HepG2 (cell line): ENCODE data around the gene MIF. TPM values are rescaled to one million over a fixed set of nuclear protein-coding genes. Genes with fewer than 3 reads are reported as not detected.
A peak's percentile ranks its signal among the peaks of the same experiment; 100 is the strongest.

Experiments
- CREB3 ChIP-seq: sonication (generic); formaldehyde crosslinking; IDR thresholded peaks from 2 replicates; pipeline ENCODE4 v1.5.0; 2020; ENCODE audit warnings: missing genetic modification reagents
- ERF ChIP-seq: IDR thresholded peaks from 2 replicates; pipeline ENCODE4 v1.6.1; 2018; ENCODE audit warnings: missing biosample characterization, missing genetic modification reagents
- HCFC1 ChIP-seq: fragments of 150-350 bp; IDR thresholded peaks from 2 replicates; pipeline ENCODE4 v1.6.1; 2014; ENCODE audit warnings: low read depth, low read length
- MAX ChIP-seq: IDR thresholded peaks from 2 replicates; pipeline ENCODE4 v1.6.1; 2012; ENCODE audit warnings: inconsistent platforms
- MTERF4 ChIP-seq: sonication (generic); formaldehyde crosslinking; IDR thresholded peaks from 2 replicates; pipeline ENCODE4 v1.8.0; 2023; ENCODE audit warnings: mild to moderate bottlenecking, missing genetic modification reagents
- NAIF1 ChIP-seq: sonication (generic); formaldehyde crosslinking; IDR thresholded peaks from 2 replicates; pipeline ENCODE4 v1.5.0; 2020; ENCODE audit warnings: mild to moderate bottlenecking, missing genetic modification reagents, borderline replicate concordance
- TEAD3 ChIP-seq: optimal IDR thresholded peaks from 2 replicates; pipeline ENCODE3; 2016; ENCODE audit warnings: borderline replicate concordance
- ZNF350 ChIP-seq: sonication (generic); formaldehyde crosslinking; IDR thresholded peaks from 2 replicates; pipeline ENCODE4 v1.4.0; 2020; ENCODE audit warnings: mild to moderate bottlenecking, low read depth, missing genetic modification reagents, borderline replicate concordance
- ZNF510 ChIP-seq: sonication (generic); formaldehyde crosslinking; IDR thresholded peaks from 2 replicates; pipeline ENCODE4 v1.4.0; 2020; ENCODE audit warnings: low read depth, mild to moderate bottlenecking, missing genetic modification reagents
- ZNF562 ChIP-seq: sonication (generic); formaldehyde crosslinking; IDR thresholded peaks from 2 replicates; pipeline ENCODE4 v1.8.0; 2022; ENCODE audit warnings: missing genetic modification reagents, borderline replicate concordance
- ZNF660 ChIP-seq: sonication (generic); formaldehyde crosslinking; IDR thresholded peaks from 2 replicates; pipeline ENCODE4 v1.5.1; 2020; ENCODE audit warnings: mild to moderate bottlenecking, low read depth, missing genetic modification reagents, borderline replicate concordance
- polyA plus RNA-seq, 8 experiments: library from polyadenylated mRNA; depleted of rRNA in 3 of 8; stranded (reverse) in 7 of 8; unstranded in 1 of 8; fragments of >200 nt; fragmentation: Illumina TruSeq in 4 of 8; extraction: Trizol in 4 of 8; gene quantifications; 2 replicates each; pipeline versions ENCODE4 v1.2.1 to v1.2.3, GENCODE V29; 2011 to 2016; ENCODE audit warnings: low read depth in 4 of 8, missing spikeins in 1 of 8, mixed read lengths in 1 of 8; ENCODE audit not compliant: insufficient read depth in 1 of 8
- total RNA-seq, 5 experiments: library from RNA; depleted of rRNA; stranded (reverse); fragments of >200 nt; fragmentation: Illumina TruSeq; extraction: Trizol; gene quantifications; 2 replicates each; pipeline ENCODE4 v1.2.3, GENCODE V29; 2016; ENCODE audit warnings: low read depth in 1 of 5
- TF ChIP-seq, protein P1 (sequence below), 2 experiments: sonication (generic) in 1 of 2; formaldehyde crosslinking in 1 of 2; IDR thresholded peaks; 2 replicates each; pipeline versions ENCODE4 v1.4.0 to v1.6.1; 2016 to 2020; ENCODE audit warnings: borderline replicate concordance in 1 of 2, low read depth in 1 of 2, mild to moderate bottlenecking in 1 of 2, missing genetic modification reagents in 1 of 2
- TF ChIP-seq, protein P2 (sequence below): sonication (generic); formaldehyde crosslinking; IDR thresholded peaks from 2 replicates; pipeline ENCODE4 v1.4.0; 2020; ENCODE audit warnings: missing genetic modification reagents
- TF ChIP-seq, protein P3 (sequence below): IDR thresholded peaks from 2 replicates; pipeline ENCODE4 v1.6.1; 2016; ENCODE audit warnings: missing genetic modification reagents, missing compliant biosample characterization
- TF ChIP-seq, protein P4 (sequence below): sonication (generic); formaldehyde crosslinking; IDR thresholded peaks from 2 replicates; pipeline ENCODE4 v1.4.0; 2020; ENCODE audit warnings: missing genetic modification reagents
- TF ChIP-seq, protein P5 (sequence below): sonication (generic); formaldehyde crosslinking; IDR thresholded peaks from 2 replicates; pipeline ENCODE4; 2020; ENCODE audit warnings: missing genetic modification reagents, mild to moderate bottlenecking, borderline replicate concordance

MIF gene
- total and polyA plus RNA-seq, 2 of the 13 experiments (the other 11 are each of a cell fraction or from before 2014, with no cell fraction given): 634 to 675 TPM

DNA sequence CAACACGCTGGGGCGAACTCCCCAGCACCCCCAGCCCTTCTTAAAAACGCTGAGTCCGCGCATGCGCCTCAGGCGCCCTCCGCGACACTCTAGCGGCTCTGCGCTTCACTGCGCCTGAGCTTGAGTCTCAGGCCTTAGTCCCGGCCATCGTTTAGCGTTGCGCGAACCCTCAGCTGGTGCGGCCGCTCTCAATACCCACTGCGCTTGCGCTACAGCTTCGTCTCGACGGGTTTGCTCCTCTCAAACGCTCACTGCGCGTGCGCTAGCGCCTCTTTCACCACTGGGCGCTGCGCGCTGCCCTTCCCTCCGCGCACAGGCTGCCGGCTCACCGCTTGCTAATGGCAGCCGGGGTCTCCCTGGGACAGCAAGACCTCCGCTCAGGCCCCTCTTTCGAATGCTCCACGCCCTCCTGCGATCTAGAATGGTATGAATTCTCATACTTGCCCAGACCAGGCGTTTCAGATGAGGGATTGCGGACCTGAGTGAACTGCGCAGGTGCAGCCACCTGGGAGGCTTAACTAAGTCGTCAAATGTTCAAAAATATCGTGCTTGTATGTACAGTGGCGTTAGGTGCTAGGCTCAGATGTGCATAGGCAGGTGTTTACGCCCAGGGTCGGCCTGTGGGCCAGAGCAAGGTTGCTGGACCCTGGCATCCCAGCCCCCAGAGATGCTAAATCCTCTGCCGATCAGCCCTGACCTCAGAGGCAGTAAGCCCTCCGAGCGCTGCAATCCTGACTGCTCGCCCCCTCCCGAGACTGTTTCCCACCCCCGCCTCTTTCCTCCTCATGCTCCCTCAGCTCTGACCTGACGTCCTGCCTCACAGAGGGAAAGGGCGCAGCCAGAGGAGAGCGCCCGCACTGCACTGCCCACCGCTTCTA lies 36.3 kb upstream of the MIF start, which contains the start of gene SLC2A11 (continued):
- TF ChIP-seq, protein P1, sequence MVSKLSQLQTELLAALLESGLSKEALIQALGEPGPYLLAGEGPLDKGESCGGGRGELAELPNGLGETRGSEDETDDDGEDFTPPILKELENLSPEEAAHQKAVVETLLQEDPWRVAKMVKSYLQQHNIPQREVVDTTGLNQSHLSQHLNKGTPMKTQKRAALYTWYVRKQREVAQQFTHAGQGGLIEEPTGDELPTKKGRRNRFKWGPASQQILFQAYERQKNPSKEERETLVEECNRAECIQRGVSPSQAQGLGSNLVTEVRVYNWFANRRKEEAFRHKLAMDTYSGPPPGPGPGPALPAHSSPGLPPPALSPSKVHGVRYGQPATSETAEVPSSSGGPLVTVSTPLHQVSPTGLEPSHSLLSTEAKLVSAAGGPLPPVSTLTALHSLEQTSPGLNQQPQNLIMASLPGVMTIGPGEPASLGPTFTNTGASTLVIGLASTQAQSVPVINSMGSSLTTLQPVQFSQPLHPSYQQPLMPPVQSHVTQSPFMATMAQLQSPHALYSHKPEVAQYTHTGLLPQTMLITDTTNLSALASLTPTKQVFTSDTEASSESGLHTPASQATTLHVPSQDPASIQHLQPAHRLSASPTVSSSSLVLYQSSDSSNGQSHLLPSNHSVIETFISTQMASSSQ (IDR thresholded peaks at IDR 0.05; ENCODE audit: low read depth): no peak
- TF ChIP-seq, protein P1 (CRISPR knock-in tag; IDR thresholded peaks at IDR 0.05; ENCODE audit: borderline replicate concordance): 0 out of 2 replicates have a peak, but pooled peaks have one; percentile 17
- TF ChIP-seq NAIF1 (CRISPR knock-in tag) (peak; percentile 74; the same call in 1 of the 2 replicates), TEAD3 (CRISPR knock-in tag) (peak; percentile 34), MTERF4 (CRISPR knock-in tag) (peak; percentile 53; the same call in 1 of the 2 replicates), HCFC1 (no peak), ZNF660 (no peak; the same call in 1 of the 2 replicates), MAX (peak; percentile 57; the same call in 1 of the 2 replicates), ZNF510 (CRISPR knock-in tag) (no peak), CREB3 (CRISPR knock-in tag) (no peak), ZNF350 (CRISPR knock-in tag) (peak; percentile 42; the same call in 1 of the 2 replicates), ERF (CRISPR knock-in tag) (peak; percentile 34), ZNF562 (no peak)
- TF ChIP-seq, protein P2, sequence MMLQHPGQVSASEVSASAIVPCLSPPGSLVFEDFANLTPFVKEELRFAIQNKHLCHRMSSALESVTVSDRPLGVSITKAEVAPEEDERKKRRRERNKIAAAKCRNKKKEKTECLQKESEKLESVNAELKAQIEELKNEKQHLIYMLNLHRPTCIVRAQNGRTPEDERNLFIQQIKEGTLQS (CRISPR knock-in tag): no peak
- TF ChIP-seq, protein P3, sequence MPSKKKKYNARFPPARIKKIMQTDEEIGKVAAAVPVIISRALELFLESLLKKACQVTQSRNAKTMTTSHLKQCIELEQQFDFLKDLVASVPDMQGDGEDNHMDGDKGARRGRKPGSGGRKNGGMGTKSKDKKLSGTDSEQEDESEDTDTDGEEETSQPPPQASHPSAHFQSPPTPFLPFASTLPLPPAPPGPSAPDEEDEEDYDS (CRISPR knock-in tag): peak; percentile 82
- TF ChIP-seq, protein P4, sequence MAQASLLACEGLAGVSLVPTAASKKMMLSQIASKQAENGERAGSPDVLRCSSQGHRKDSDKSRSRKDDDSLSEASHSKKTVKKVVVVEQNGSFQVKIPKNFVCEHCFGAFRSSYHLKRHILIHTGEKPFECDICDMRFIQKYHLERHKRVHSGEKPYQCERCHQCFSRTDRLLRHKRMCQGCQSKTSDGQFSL: peak; percentile 12; the same call in 1 of the 2 replicates
- TF ChIP-seq, protein P5, sequence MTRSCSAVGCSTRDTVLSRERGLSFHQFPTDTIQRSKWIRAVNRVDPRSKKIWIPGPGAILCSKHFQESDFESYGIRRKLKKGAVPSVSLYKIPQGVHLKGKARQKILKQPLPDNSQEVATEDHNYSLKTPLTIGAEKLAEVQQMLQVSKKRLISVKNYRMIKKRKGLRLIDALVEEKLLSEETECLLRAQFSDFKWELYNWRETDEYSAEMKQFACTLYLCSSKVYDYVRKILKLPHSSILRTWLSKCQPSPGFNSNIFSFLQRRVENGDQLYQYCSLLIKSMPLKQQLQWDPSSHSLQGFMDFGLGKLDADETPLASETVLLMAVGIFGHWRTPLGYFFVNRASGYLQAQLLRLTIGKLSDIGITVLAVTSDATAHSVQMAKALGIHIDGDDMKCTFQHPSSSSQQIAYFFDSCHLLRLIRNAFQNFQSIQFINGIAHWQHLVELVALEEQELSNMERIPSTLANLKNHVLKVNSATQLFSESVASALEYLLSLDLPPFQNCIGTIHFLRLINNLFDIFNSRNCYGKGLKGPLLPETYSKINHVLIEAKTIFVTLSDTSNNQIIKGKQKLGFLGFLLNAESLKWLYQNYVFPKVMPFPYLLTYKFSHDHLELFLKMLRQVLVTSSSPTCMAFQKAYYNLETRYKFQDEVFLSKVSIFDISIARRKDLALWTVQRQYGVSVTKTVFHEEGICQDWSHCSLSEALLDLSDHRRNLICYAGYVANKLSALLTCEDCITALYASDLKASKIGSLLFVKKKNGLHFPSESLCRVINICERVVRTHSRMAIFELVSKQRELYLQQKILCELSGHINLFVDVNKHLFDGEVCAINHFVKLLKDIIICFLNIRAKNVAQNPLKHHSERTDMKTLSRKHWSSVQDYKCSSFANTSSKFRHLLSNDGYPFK: peak; percentile 63; the same call in 1 of the 2 replicates
